HCT116 (cell line): ENCODE data around the gene TMEM187. TPM values are rescaled to one million over a fixed set of nuclear protein-coding genes. Genes with fewer than 3 reads are reported as not detected.

Experiments
- ATAC-seq: fragments of 200-7000 bp; cut with Tn5 transposase; 2 replicates; pipeline ENCODE4 v1.9.1; 2020; ENCODE audit warnings: mild to moderate bottlenecking, moderate library complexity
- BruUV-seq: library from RNA; stranded (reverse); fragments of 400-500 nt; replicated peaks from 2 replicates; lab custom pipeline; 2021; lab: Mats Ljungman, UMichigan
- CTCF ChIA-PET: fragments of 300-600 bp; sonication (Branson Sonifier 250); formaldehyde crosslinking; loops from one replicate; lab custom pipeline; 2021; ENCODE audit warnings: antibody characterized with exemption; lab: Charles Lee
- POLR2A ChIA-PET: fragments of 300-600, 350-600 bp; sonication (Branson Sonifier 250); formaldehyde crosslinking; loops from one replicate; lab custom pipeline; 2021; ENCODE audit warnings: antibody characterized with exemption; lab: Charles Lee
- RAD21 ChIA-PET, 2 experiments: fragments of 300-600 bp; sonication (Branson Sonifier 250); formaldehyde crosslinking; loops; one replicate each; lab custom pipeline; 2023; ENCODE audit warnings: low total read pairs in 2 of 2; ENCODE audit not compliant: uncharacterized antibody in 2 of 2, unreplicated experiment in 2 of 2, low non-redundant PET in 1 of 2; lab: Charles Lee
- DNase-seq: peaks from one replicate; pipeline ENCODE4 v3.0.0-alpha.2; 2010; ENCODE audit warnings: low read depth, low spot score
- H2AFZ ChIP-seq: fragments of 200-600 bp; shearing (Covaris generic), sonication (generic); 2 replicates; pipeline ENCODE4 v1.6.1; 2017; ENCODE audit warnings: low read depth, mixed run types, mixed read lengths, antibody characterized with exemption, low read length; ENCODE audit not compliant: poor library complexity, severe bottlenecking
- H3K27ac ChIP-seq: 2 replicates; pipeline ENCODE4 v1.5.1; 2012; ENCODE audit warnings: low read depth, low read length
- H3K27me3 ChIP-seq: fragments of 200-600 bp; sonication (generic); 2 replicates; pipeline ENCODE4 v1.6.1; 2016; ENCODE audit warnings: mixed run types, low read length, mixed read lengths; ENCODE audit not compliant: insufficient read depth
- H3K36me3 ChIP-seq, 2 experiments: fragments of 200-500 bp in 1 of 2; fragments of 200-600 bp in 1 of 2; sonication (Bioruptor generic) in 1 of 2; sonication (generic) in 1 of 2; 2 replicates each; pipeline versions ENCODE4 v1.5.1 to v1.6.1; 2014 to 2016; ENCODE audit warnings: low read length in 2 of 2, inconsistent platforms in 1 of 2, mixed read lengths in 1 of 2, mixed run types in 1 of 2; ENCODE audit not compliant: insufficient read depth in 2 of 2, control insufficient read depth in 1 of 2
- H3K4me1 ChIP-seq, 2 experiments: fragments of 200-600 bp in 1 of 2; sonication (generic) in 1 of 2; 2 replicates each; pipeline versions ENCODE4 v1.5.1 to v1.6.1; 2012 to 2017; ENCODE audit warnings: low read length in 2 of 2, inconsistent platforms in 1 of 2, mild to moderate bottlenecking in 1 of 2, mixed read lengths in 1 of 2, mixed run types in 1 of 2, moderate library complexity in 1 of 2; ENCODE audit not compliant: insufficient read depth in 2 of 2, control insufficient read depth in 1 of 2
- H3K4me2 ChIP-seq: fragments of 200-600 bp; sonication (generic); 2 replicates; pipeline ENCODE4 v1.6.1; 2017; ENCODE audit warnings: mixed run types, low read length, mixed read lengths
- H3K4me3 ChIP-seq, 2 experiments: fragments of 200-600 bp in 1 of 2; sonication (generic) in 1 of 2; replicated peaks in 1 of 2; 2 replicates each; pipeline ENCODE4 v1.5.1; 2011 to 2016; ENCODE audit warnings: low read length in 2 of 2, control low read depth in 1 of 2, low read depth in 1 of 2, mild to moderate bottlenecking in 1 of 2, mixed read lengths in 1 of 2, mixed run types in 1 of 2
- H3K79me2 ChIP-seq: fragments of 200-600 bp; sonication (generic); 2 replicates; pipeline ENCODE4 v1.6.1; 2017; ENCODE audit warnings: mild to moderate bottlenecking, mixed run types, low read length, moderate library complexity, mixed read lengths; ENCODE audit not compliant: insufficient read depth
- H3K9ac ChIP-seq: fragments of 200-600 bp; sonication (generic); 2 replicates; pipeline ENCODE4 v1.6.1; 2016; ENCODE audit warnings: low read length, mixed read lengths
- H3K9me2 ChIP-seq: fragments of 200-600 bp; sonication (generic), shearing (Covaris generic); 2 replicates; pipeline ENCODE4 v1.6.1; 2017; ENCODE audit warnings: mixed run types, mild to moderate bottlenecking, moderate library complexity; ENCODE audit not compliant: insufficient read depth
- H3K9me3 ChIP-seq, 2 experiments: fragments of 200-500 bp in 1 of 2; fragments of 200-600 bp in 1 of 2; sonication (Bioruptor generic) in 1 of 2; sonication (generic) in 1 of 2; 2 replicates each; pipeline ENCODE4 v1.6.1; 2014 to 2017; ENCODE audit warnings: low read length in 2 of 2, mixed read lengths in 2 of 2, inconsistent platforms in 1 of 2, low read depth in 1 of 2, mild to moderate bottlenecking in 1 of 2, mixed run types in 1 of 2, moderate library complexity in 1 of 2; ENCODE audit not compliant: control insufficient read depth in 1 of 2, insufficient read depth in 1 of 2
- H4K20me1 ChIP-seq: fragments of 200-600 bp; sonication (generic), shearing (Covaris generic); 2 replicates; pipeline ENCODE4 v1.6.1; 2017; ENCODE audit warnings: mixed run types, mild to moderate bottlenecking, moderate library complexity; ENCODE audit not compliant: insufficient read depth
- CBX3 ChIP-seq: IDR thresholded peaks from 2 replicates; pipeline ENCODE4 v1.6.1; 2012; ENCODE audit warnings: low read depth
- ELF1 ChIP-seq: IDR thresholded peaks from 2 replicates; pipeline ENCODE4 v1.6.1; 2012; ENCODE audit warnings: low read depth, borderline replicate concordance
- EZH2 ChIP-seq: fragments of 200-600 bp; sonication (generic); IDR thresholded peaks from 2 replicates; pipeline ENCODE4 v1.6.1; 2017; ENCODE audit warnings: antibody characterized with exemption, mixed run types
- FOSL1 ChIP-seq: IDR thresholded peaks from 2 replicates; pipeline ENCODE4 v1.6.1; 2012; ENCODE audit warnings: low read depth
- JUND ChIP-seq: IDR thresholded peaks from 2 replicates; pipeline ENCODE4 v1.6.1; 2012
- POLR2A ChIP-seq: IDR thresholded peaks from 2 replicates; pipeline ENCODE4 v1.7.0; 2011; ENCODE audit warnings: borderline replicate concordance; ENCODE audit not compliant: insufficient read depth, insufficient read length; ENCODE audit errors: extremely low read depth
- POLR2AphosphoS5 ChIP-seq: IDR thresholded peaks from 2 replicates; pipeline ENCODE4 v1.6.1; 2011; ENCODE audit warnings: mild to moderate bottlenecking, low read depth, low read length, moderate library complexity
- RAD21 ChIP-seq: IDR thresholded peaks from 2 replicates; pipeline ENCODE4 v1.6.1; 2012; ENCODE audit warnings: low read depth, mild to moderate bottlenecking
- REST ChIP-seq: IDR thresholded peaks from 2 replicates; pipeline ENCODE4 v1.6.1; 2012; ENCODE audit warnings: low read depth
- SP1 ChIP-seq: IDR thresholded peaks from 2 replicates; pipeline ENCODE4 v1.6.1; 2012; ENCODE audit warnings: low read depth
- SRF ChIP-seq: IDR thresholded peaks from 2 replicates; pipeline ENCODE4 v1.6.1; 2012; ENCODE audit warnings: low read depth
- YY1 ChIP-seq: IDR thresholded peaks from 2 replicates; pipeline ENCODE4 v1.6.1; 2011; ENCODE audit warnings: low read length, low read depth, moderate library complexity, mild to moderate bottlenecking; ENCODE audit not compliant: insufficient replicate concordance; ENCODE audit errors: extremely low read depth
- ZBTB33 ChIP-seq: IDR thresholded peaks from 2 replicates; pipeline ENCODE4 v1.6.1; 2011; ENCODE audit warnings: mild to moderate bottlenecking, low read length, moderate library complexity; ENCODE audit not compliant: insufficient replicate concordance; ENCODE audit errors: extremely low read depth
- ZFX ChIP-seq: fragments of 450-650 bp; IDR thresholded peaks from 2 replicates; pipeline ENCODE4 v1.6.1; 2017
- ZNF274 ChIP-seq: fragments of 200-500 bp; sonication (Bioruptor generic); IDR thresholded peaks from 2 replicates; pipeline ENCODE4 v1.6.1; 2014; ENCODE audit warnings: mild to moderate bottlenecking, low read depth, low read length, inconsistent platforms
- intact Hi-C: fragments of 100-400 bp; cut with micrococcal nuclease; formaldehyde crosslinking; loops from 2 replicates; pipeline ENCODE4 v1.10.0; 2022
- total RNA-seq: library from RNA; stranded (reverse); gene quantifications from one replicate; pipeline ENCODE4 v1.2.1, GENCODE V29; 2021; ENCODE audit not compliant: unreplicated experiment
- TF ChIP-seq, protein P1 (sequence below), 3 experiments: fragments of 200-600 bp in 1 of 3; sonication (generic) in 1 of 3; IDR thresholded peaks in 2 of 3; conservative IDR thresholded peaks in 1 of 3; 2 replicates each; pipeline ENCODE4 v1.5.1; 2012 to 2017; ENCODE audit warnings: low read depth in 2 of 3, low read length in 2 of 3, antibody characterized with exemption in 1 of 3, borderline replicate concordance in 1 of 3, control low read depth in 1 of 3, mild to moderate bottlenecking in 1 of 3, mixed read lengths in 1 of 3, mixed run types in 1 of 3, moderate library complexity in 1 of 3; ENCODE audit not compliant: insufficient read depth in 1 of 3
- TF ChIP-seq, protein P2 (sequence below): IDR thresholded peaks from 2 replicates; pipeline ENCODE4 v1.6.1; 2012

Gene TMEM187
- total RNA-seq, 1 experiment from 2014 or later: 12.6 TPM

- no peaks in the 10 kb centered on the region for H4K20me1 ChIP-seq
- no peak overlapping the region for H3K27ac ChIP-seq
- H3K4me2 ChIP-seq: no peak overlapping the region
- POLR2A ChIA-PET: no interaction called here
- H3K9me2 ChIP-seq: no peaks in the 10 kb centered on the region
- no peak overlapping the region for H3K9ac ChIP-seq
- DNase-seq: no peak
- no peak for ATAC-seq
- H3K27me3 ChIP-seq: no peaks in the 10 kb centered on the region
- H2AFZ ChIP-seq: no peak overlapping the region
- no peaks in the 10 kb centered on the region for H3K9me3 ChIP-seq
- no peaks in the 10 kb centered on the region for H3K36me3 ChIP-seq
- CTCF ChIA-PET: no interaction called here
- intact Hi-C loops: no loop called here
- RAD21 ChIA-PET: no interaction called here
- no TSS peak for BruUV-seq
- TF ChIP-seq CBX3 (no peak), YY1 (no peak), SP1 (no peak), RAD21 (no peak), REST (no peak), ZFX (no peak), EZH2 (no peak), ZBTB33 (no peak), ELF1 (no peak), POLR2AphosphoS5 (no peak), FOSL1 (no peak), SRF (no peak), POLR2A (no peak), JUND (no peak), ZNF274 (no peak)
- TF ChIP-seq, protein P1, sequence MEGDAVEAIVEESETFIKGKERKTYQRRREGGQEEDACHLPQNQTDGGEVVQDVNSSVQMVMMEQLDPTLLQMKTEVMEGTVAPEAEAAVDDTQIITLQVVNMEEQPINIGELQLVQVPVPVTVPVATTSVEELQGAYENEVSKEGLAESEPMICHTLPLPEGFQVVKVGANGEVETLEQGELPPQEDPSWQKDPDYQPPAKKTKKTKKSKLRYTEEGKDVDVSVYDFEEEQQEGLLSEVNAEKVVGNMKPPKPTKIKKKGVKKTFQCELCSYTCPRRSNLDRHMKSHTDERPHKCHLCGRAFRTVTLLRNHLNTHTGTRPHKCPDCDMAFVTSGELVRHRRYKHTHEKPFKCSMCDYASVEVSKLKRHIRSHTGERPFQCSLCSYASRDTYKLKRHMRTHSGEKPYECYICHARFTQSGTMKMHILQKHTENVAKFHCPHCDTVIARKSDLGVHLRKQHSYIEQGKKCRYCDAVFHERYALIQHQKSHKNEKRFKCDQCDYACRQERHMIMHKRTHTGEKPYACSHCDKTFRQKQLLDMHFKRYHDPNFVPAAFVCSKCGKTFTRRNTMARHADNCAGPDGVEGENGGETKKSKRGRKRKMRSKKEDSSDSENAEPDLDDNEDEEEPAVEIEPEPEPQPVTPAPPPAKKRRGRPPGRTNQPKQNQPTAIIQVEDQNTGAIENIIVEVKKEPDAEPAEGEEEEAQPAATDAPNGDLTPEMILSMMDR (IDR thresholded peaks at IDR 0.05 in 2 of 3, conservative IDR thresholded peaks at IDR 0.05 in 1 of 3; ENCODE audit: borderline replicate concordance in 1 of 3, insufficient read depth in 1 of 3, low read depth in 2 of 3, low read length in 2 of 3): no peak
- TF ChIP-seq, protein P2, sequence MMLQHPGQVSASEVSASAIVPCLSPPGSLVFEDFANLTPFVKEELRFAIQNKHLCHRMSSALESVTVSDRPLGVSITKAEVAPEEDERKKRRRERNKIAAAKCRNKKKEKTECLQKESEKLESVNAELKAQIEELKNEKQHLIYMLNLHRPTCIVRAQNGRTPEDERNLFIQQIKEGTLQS: no peak
- no peaks in the 10 kb centered on the region for H3K4me1 ChIP-seq
- H3K79me2 ChIP-seq: no peaks in the 10 kb centered on the region
- no peak overlapping the region for H3K4me3 ChIP-seq
These were observed 20.5 kb downstream of the TMEM187 start for GRCh38 chrX:153993079-153993478.
